ENCODE results near the gene CNOT1. TPM values are rescaled to one million over a fixed set of nuclear protein-coding genes. Genes with fewer than 3 reads are reported as not detected.
"Not testable (repeated sequence)": the region's sequence is repeated elsewhere in the genome, so short reads cannot be mapped to it uniquely, and the experiment has no call there.

The CNOT1 gene
- total and polyA plus RNA-seq, 4 donors, result 35.6 to 187 (median 120) TPM

- WGBS, 2 donors, result 93 to 96% methylated on average over 10 of the region's 10 CpGs
- Histone ChIP-seq H3K9ac (ENCODE audit: insufficient read depth in 1 of 2, low read length in 2 of 2) (no peak overlapping the region), H3K36me3 (ENCODE audit: control insufficient read depth in 4 of 4, insufficient read depth in 4 of 4, low read length in 4 of 4) (peaks cover 5 to 21% (median 15%) of the 10 kb centered on the region in 4 donors)
Observed at GRCh38 chr16:58620396-58620795, 9.2 kb downstream of the CNOT1 start.

GRCh38 chr16:58615280-58615679, 14.3 kb downstream of the CNOT1 start:
- 54 to 73% methylated on average over 3 of the region's 3 CpGs for WGBS, 2 donors
- no peak for TF ChIP-seq CTCF (IDR thresholded peaks at IDR 0.05; ENCODE audit: control extremely low read depth, extremely low read depth)
- Histone ChIP-seq H3K27me3 (ENCODE audit: control insufficient read depth in 3 of 3, insufficient read depth in 3 of 3, low read length in 2 of 3) (no peaks in the 10 kb centered on the region), H3K4me1 (ENCODE audit: control insufficient read depth in 5 of 5, insufficient read depth in 5 of 5, low read length in 5 of 5) (peaks cover 0 to 9% (median 0%) of the 10 kb centered on the region in 5 donors), H3K9ac (ENCODE audit: insufficient read depth in 1 of 2, low read length in 2 of 2) (no peak overlapping the region), H3K36me3 (ENCODE audit: control insufficient read depth in 4 of 4, insufficient read depth in 4 of 4, low read length in 4 of 4) (peaks cover 9 to 21% (median 13%) of the 10 kb centered on the region in 4 donors), H3K9me3 (ENCODE audit: control insufficient read depth in 4 of 4, insufficient read depth in 3 of 4, low read length in 3 of 4) (no peaks in the 10 kb centered on the region), H3K27ac (ENCODE audit: low read depth in 1 of 2, low read length in 1 of 2) (no peak overlapping the region), H3K4me3 (no peak overlapping the region)
- DNase-seq (no peak), ATAC-seq (ENCODE audit: insufficient read depth, low FRiP score) (no peak)

More at GRCh38 chr16:58620396-58620795, 9.2 kb downstream of the CNOT1 start:
- Histone ChIP-seq H3K4me3 (no peak overlapping the region), H3K27me3 (ENCODE audit: control insufficient read depth in 3 of 3, insufficient read depth in 3 of 3, low read length in 2 of 3) (no peaks in the 10 kb centered on the region), H3K9me3 (ENCODE audit: control insufficient read depth in 4 of 4, insufficient read depth in 3 of 4, low read length in 3 of 4) (no peaks in the 10 kb centered on the region), H3K4me1 (ENCODE audit: control insufficient read depth in 5 of 5, insufficient read depth in 5 of 5, low read length in 5 of 5) (no peaks in the 10 kb centered on the region), H3K27ac (ENCODE audit: low read depth in 1 of 2, low read length in 1 of 2) (no peak overlapping the region)
- DNase-seq, result no peak
- TF ChIP-seq CTCF (IDR thresholded peaks at IDR 0.05; ENCODE audit: control extremely low read depth, extremely low read depth), result no peak
- ATAC-seq (ENCODE audit: insufficient read depth, low FRiP score), result no peak

GRCh38 chr16:58614860-58615259, 14.8 kb downstream of the CNOT1 start:
- 95 to 97% methylated on average over 6 of the region's 6 CpGs for WGBS, 2 donors
- ATAC-seq (ENCODE audit: insufficient read depth, low FRiP score), result no peak
- no peak overlapping the region for H3K27ac ChIP-seq (ENCODE audit: low read depth in 1 of 2, low read length in 1 of 2)
- H3K27me3 ChIP-seq (ENCODE audit: control insufficient read depth in 3 of 3, insufficient read depth in 3 of 3, low read length in 2 of 3), result no peaks in the 10 kb centered on the region
- peaks cover 0 to 9% (median 0%) of the 10 kb centered on the region in 5 donors for H3K4me1 ChIP-seq (ENCODE audit: control insufficient read depth in 5 of 5, insufficient read depth in 5 of 5, low read length in 5 of 5)
- no peak overlapping the region for H3K9ac ChIP-seq (ENCODE audit: insufficient read depth in 1 of 2, low read length in 2 of 2)
- peaks cover 10 to 21% (median 13%) of the 10 kb centered on the region in 4 donors for H3K36me3 ChIP-seq (ENCODE audit: control insufficient read depth in 4 of 4, insufficient read depth in 4 of 4, low read length in 4 of 4)
- no peaks in the 10 kb centered on the region for H3K9me3 ChIP-seq (ENCODE audit: control insufficient read depth in 4 of 4, insufficient read depth in 3 of 4, low read length in 3 of 4)
- no peak for TF ChIP-seq CTCF (IDR thresholded peaks at IDR 0.05; ENCODE audit: control extremely low read depth, extremely low read depth)
- DNase-seq, result no peak
- no peak overlapping the region for H3K4me3 ChIP-seq

GRCh38 chr16:58614212-58614611, 15.4 kb downstream of the CNOT1 start:
- 78 to 87% methylated on average over 6 of the region's 6 CpGs for WGBS, 2 donors
- H3K36me3 ChIP-seq (ENCODE audit: control insufficient read depth in 4 of 4, insufficient read depth in 4 of 4, low read length in 4 of 4), result peaks cover 9 to 21% (median 13%) of the 10 kb centered on the region in 4 donors
- peaks cover 0 to 9% (median 0%) of the 10 kb centered on the region in 5 donors for H3K4me1 ChIP-seq (ENCODE audit: control insufficient read depth in 5 of 5, insufficient read depth in 5 of 5, low read length in 5 of 5)
- no peak overlapping the region for H3K4me3 ChIP-seq
- no peak for TF ChIP-seq CTCF (IDR thresholded peaks at IDR 0.05; ENCODE audit: control extremely low read depth, extremely low read depth)
- no peaks in the 10 kb centered on the region for H3K9me3 ChIP-seq (ENCODE audit: control insufficient read depth in 4 of 4, insufficient read depth in 3 of 4, low read length in 3 of 4)
- DNase-seq, result no peak
- ATAC-seq (ENCODE audit: insufficient read depth, low FRiP score), result no peak
- H3K27ac ChIP-seq (ENCODE audit: low read depth in 1 of 2, low read length in 1 of 2), result no peak overlapping the region
- no peaks in the 10 kb centered on the region for H3K27me3 ChIP-seq (ENCODE audit: control insufficient read depth in 3 of 3, insufficient read depth in 3 of 3, low read length in 2 of 3)
- H3K9ac ChIP-seq (ENCODE audit: insufficient read depth in 1 of 2, low read length in 2 of 2), result no peak overlapping the region

- not testable (repeated sequence) for H3K27ac ChIP-seq (ENCODE audit: low read depth in 1 of 2, low read length in 1 of 2); ATAC-seq (ENCODE audit: insufficient read depth, low FRiP score); H3K9me3 ChIP-seq (ENCODE audit: control insufficient read depth in 4 of 4, insufficient read depth in 3 of 4, low read length in 3 of 4); DNase-seq; H3K27me3 ChIP-seq (ENCODE audit: control insufficient read depth in 3 of 3, insufficient read depth in 3 of 3, low read length in 2 of 3); H3K4me3 ChIP-seq; H3K4me1 ChIP-seq (ENCODE audit: control insufficient read depth in 5 of 5, insufficient read depth in 5 of 5, low read length in 5 of 5); H3K9ac ChIP-seq (ENCODE audit: insufficient read depth in 1 of 2, low read length in 2 of 2)
- H3K36me3 ChIP-seq (ENCODE audit: control insufficient read depth in 4 of 4, insufficient read depth in 4 of 4, low read length in 4 of 4), result peaks cover 7 to 25% (median 14%) of the 10 kb centered on the region in 4 donors
- 69 to 92% methylated on average over 7 of the region's 7 CpGs for WGBS, 2 donors
Observed at GRCh38 chr16:58612965-58613364, 16.7 kb downstream of the CNOT1 start.
